WTC11 (cell line): ENCODE data around the gene TNC. TPM values are rescaled to one million over a fixed set of nuclear protein-coding genes. Genes with fewer than 3 reads are reported as not detected.

Experiments used
- ATAC-seq: fragments of 200-7000 bp; cut with Tn5 transposase; 2 replicates; pipeline ENCODE4 v1.10.0; 2021; ENCODE audit warnings: mild to moderate bottlenecking, moderate library complexity
- CTCF ChIA-PET: fragments of 300-600 bp; sonication (Branson Sonifier 250); formaldehyde crosslinking; loops from one replicate; lab custom pipeline; 2021; ENCODE audit warnings: antibody characterized with exemption; lab: Charles Lee
- POLR2A ChIA-PET: fragments of 350-600 bp; sonication (Branson Sonifier 250); formaldehyde crosslinking; loops from one replicate; lab custom pipeline; 2021; ENCODE audit warnings: antibody characterized with exemption; lab: Charles Lee
- DNase-seq: peaks from one replicate; pipeline ENCODE4 v3.0.0; 2021; ENCODE audit warnings: low spot score
- H3K27ac Mint-ChIP-seq: 2 replicates; pipeline ENCODE4 v1.8.0; 2021; ENCODE audit warnings: mixed read lengths
- H3K27me3 Mint-ChIP-seq: 2 replicates; pipeline ENCODE4 v1.8.0; 2021; ENCODE audit warnings: low read depth, mild to moderate bottlenecking, moderate library complexity, mixed read lengths
- H3K36me3 Mint-ChIP-seq: 2 replicates; pipeline ENCODE4 v1.8.0; 2021; ENCODE audit warnings: mixed read lengths
- H3K4me1 Mint-ChIP-seq: 2 replicates; pipeline ENCODE4 v1.8.0; 2022; ENCODE audit warnings: mixed read lengths
- H3K4me3 Mint-ChIP-seq: 2 replicates; pipeline ENCODE4 v1.8.0; 2021; ENCODE audit warnings: mild to moderate bottlenecking, moderate library complexity, mixed read lengths
- H3K9me3 Mint-ChIP-seq: 2 replicates; pipeline ENCODE4 v1.8.0; 2021; ENCODE audit warnings: mixed read lengths
- ATF6 ChIP-seq: sonication (generic); formaldehyde crosslinking; IDR thresholded peaks from 2 replicates; pipeline ENCODE4 v1.8.1; 2023; ENCODE audit warnings: mild to moderate bottlenecking, missing genetic modification reagents
- CTCF ChIP-seq: fragments of 200-600 bp; IDR thresholded peaks from 2 replicates; pipeline ENCODE4 v1.8.0; 2022; ENCODE audit warnings: antibody characterized with exemption
- E2F4 ChIP-seq: sonication (generic); formaldehyde crosslinking; IDR thresholded peaks from 2 replicates; pipeline ENCODE4 v1.8.1; 2022; ENCODE audit warnings: low read depth, mild to moderate bottlenecking, moderate library complexity, missing genetic modification reagents, borderline replicate concordance
- GRHL2 ChIP-seq: fragments of 250-450 bp; sonication (Bioruptor Pico); IDR thresholded peaks from 2 replicates; pipeline ENCODE4 v1.8.0; 2022; ENCODE audit warnings: mild to moderate bottlenecking, moderate library complexity; ENCODE audit not compliant: insufficient replicate concordance, severe bottlenecking
- HMGA2 ChIP-seq: fragments of 250-450 bp; sonication (Bioruptor Pico); IDR thresholded peaks from 2 replicates; pipeline ENCODE4 v1.4.0; 2021; ENCODE audit warnings: mild to moderate bottlenecking, moderate library complexity
- MXD4 ChIP-seq: fragments of 250-450 bp; sonication (Bioruptor Pico); IDR thresholded peaks from 2 replicates; pipeline ENCODE4 v1.8.0; 2021; ENCODE audit warnings: mild to moderate bottlenecking, moderate library complexity, borderline replicate concordance
- MYBL2 ChIP-seq: sonication (generic); formaldehyde crosslinking; IDR thresholded peaks from 2 replicates; pipeline ENCODE4 v1.8.1; 2023; ENCODE audit warnings: mild to moderate bottlenecking, moderate library complexity, missing genetic modification reagents
- PREB ChIP-seq: sonication (generic); formaldehyde crosslinking; IDR thresholded peaks from 2 replicates; pipeline ENCODE4 v1.8.1; 2022; ENCODE audit warnings: mild to moderate bottlenecking, missing genetic modification reagents, moderate library complexity, borderline replicate concordance
- RELA ChIP-seq: sonication (generic); formaldehyde crosslinking; IDR thresholded peaks from 2 replicates; pipeline ENCODE4 v1.8.1; 2022; ENCODE audit warnings: missing genetic modification reagents, mild to moderate bottlenecking, borderline replicate concordance
- RORB ChIP-seq: fragments of 250-450 bp; sonication (Bioruptor Pico); IDR thresholded peaks from 2 replicates; pipeline ENCODE4 v1.9.0; 2021; ENCODE audit warnings: mild to moderate bottlenecking
- SMAD4 ChIP-seq: sonication (generic); formaldehyde crosslinking; IDR thresholded peaks from 2 replicates; pipeline ENCODE4 v1.8.0; 2022; ENCODE audit warnings: mild to moderate bottlenecking, missing genetic modification reagents
- SP1 ChIP-seq: sonication (generic); formaldehyde crosslinking; conservative IDR thresholded peaks from 2 replicates; pipeline ENCODE4 v1.8.1; 2022; ENCODE audit warnings: missing genetic modification reagents
- TCF7 ChIP-seq: sonication (generic); formaldehyde crosslinking; IDR thresholded peaks from 2 replicates; pipeline ENCODE4 v1.8.0; 2022; ENCODE audit warnings: mild to moderate bottlenecking, low read depth, missing genetic modification reagents, moderate library complexity
- TEAD1 ChIP-seq: sonication (generic); formaldehyde crosslinking; IDR thresholded peaks from 2 replicates; pipeline ENCODE4 v1.8.0; 2022; ENCODE audit warnings: mild to moderate bottlenecking, missing genetic modification reagents
- ZNF138 ChIP-seq: sonication (generic); formaldehyde crosslinking; conservative IDR thresholded peaks from 2 replicates; pipeline ENCODE4 v1.8.1; 2022; ENCODE audit warnings: mild to moderate bottlenecking, moderate library complexity, missing genetic modification reagents
- ZNF219 ChIP-seq: sonication (generic); formaldehyde crosslinking; IDR thresholded peaks from 2 replicates; pipeline ENCODE4 v1.8.0; 2023; ENCODE audit warnings: missing genetic modification reagents, mild to moderate bottlenecking, borderline replicate concordance
- ZNF423 ChIP-seq: fragments of 250-450 bp; sonication (Bioruptor Pico); IDR thresholded peaks from 2 replicates; pipeline ENCODE4 v2.1.2; 2022; ENCODE audit warnings: mild to moderate bottlenecking, moderate library complexity
- ZNF512 ChIP-seq: sonication (generic); formaldehyde crosslinking; IDR thresholded peaks from 2 replicates; pipeline ENCODE4 v1.8.1; 2022; ENCODE audit warnings: missing genetic modification reagents, borderline replicate concordance
- total RNA-seq: library from RNA; stranded (reverse); gene quantifications from 3 replicates; pipeline ENCODE4 v1.2.3, GENCODE V29; 2021

The TNC gene
- total RNA-seq, 1 experiment from 2014 or later, result 4.5 TPM

- ATAC-seq, result no peak
- H3K27ac Mint-ChIP-seq, result no peak overlapping the region
- DNase-seq, result no peak
- H3K36me3 Mint-ChIP-seq, result no peaks in the 10 kb centered on the region
- H3K4me1 Mint-ChIP-seq, result 0 out of 2 replicates have a peak, but pooled peaks cover 3% of the 10 kb centered on the region
- H3K4me3 Mint-ChIP-seq, result no peak overlapping the region
- ChIA-PET CTCF (interaction anchor here (0.7 kb wide), 1 partner anchor 533 kb away, joined by 3 read pairs; no protein-coding TSS in a partner anchor), POLR2A (no interaction called here)
- H3K27me3 Mint-ChIP-seq, result peaks cover 19% of the 10 kb centered on the region
- H3K9me3 Mint-ChIP-seq, result no peaks in the 10 kb centered on the region
- TF ChIP-seq MXD4, result no peak
- no peak for TF ChIP-seq CTCF
- no peak for TF ChIP-seq SMAD4 (CRISPR knock-in tag)
- TF ChIP-seq ZNF423 (CRISPR knock-in tag), result no peak
- no peak for TF ChIP-seq ZNF138 (CRISPR knock-in tag)
- TF ChIP-seq HMGA2, result no peak
- no peak for TF ChIP-seq GRHL2
- TF ChIP-seq MYBL2 (CRISPR knock-in tag), result no peak
- no peak for TF ChIP-seq ZNF512 (CRISPR knock-in tag)
- TF ChIP-seq ATF6 (CRISPR knock-in tag), result no peak
- TF ChIP-seq SP1, result no peak
- no peak for TF ChIP-seq TEAD1 (CRISPR knock-in tag)
Measured at GRCh38 chr9:115018547-115019435, 99.2 kb downstream of the TNC start.

- peaks cover 28% of the 10 kb centered on the region for H3K27me3 Mint-ChIP-seq
- CTCF ChIA-PET, result interaction anchor here (1.0 to 1.1 kb wide), 2 partner anchors 105 to 335 kb away, joined by 3 read pairs; no protein-coding TSS in a partner anchor
- TF ChIP-seq E2F4 (CRISPR knock-in tag) (no peak), PREB (no peak), ZNF219 (CRISPR knock-in tag) (no peak), GRHL2 (no peak), TCF7 (no peak), RORB (CRISPR knock-in tag) (no peak), RELA (CRISPR knock-in tag) (no peak)
- H3K27ac Mint-ChIP-seq, result no peak overlapping the region
- no peaks in the 10 kb centered on the region for H3K36me3 Mint-ChIP-seq
- POLR2A ChIA-PET, result no interaction called here
- DNase-seq (no peak), ATAC-seq (no peak)
- no peak overlapping the region for H3K4me3 Mint-ChIP-seq
- no peaks in the 10 kb centered on the region for H3K9me3 Mint-ChIP-seq
- 0 out of 2 replicates have a peak, but pooled peaks cover 3% of the 10 kb centered on the region for H3K4me1 Mint-ChIP-seq
Measured at GRCh38 chr9:115016344-115016743, 101.6 kb downstream of the TNC start.
